ENCODE results near the gene CRTAC1.

Gene CRTAC1

GRCh38 chr10:97964748-97965147 lies 65.7 kb downstream of the CRTAC1 start:
- no peak for DNase-seq

DNA sequence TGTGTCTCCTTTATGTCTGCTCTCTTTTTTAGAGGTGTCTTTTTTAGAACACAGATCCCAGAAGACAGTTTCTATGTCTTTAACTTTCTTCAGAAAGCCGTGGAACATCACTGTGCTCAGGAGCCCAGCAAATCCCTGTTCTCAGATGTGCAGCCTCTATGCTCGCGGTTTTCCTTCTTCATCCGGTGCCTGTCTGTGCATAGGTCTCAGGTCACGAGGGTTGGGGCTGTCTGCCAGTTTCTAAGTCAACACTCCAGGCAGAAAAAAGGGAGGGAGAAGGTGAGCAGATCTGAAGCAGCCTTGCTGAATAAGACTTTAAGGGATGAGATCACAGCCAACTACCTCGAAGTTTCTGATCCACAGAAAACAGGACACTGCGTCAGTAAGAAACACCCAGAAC lies 68.5 kb downstream of the CRTAC1 start:
- DNase-seq, result no peak

DNA sequence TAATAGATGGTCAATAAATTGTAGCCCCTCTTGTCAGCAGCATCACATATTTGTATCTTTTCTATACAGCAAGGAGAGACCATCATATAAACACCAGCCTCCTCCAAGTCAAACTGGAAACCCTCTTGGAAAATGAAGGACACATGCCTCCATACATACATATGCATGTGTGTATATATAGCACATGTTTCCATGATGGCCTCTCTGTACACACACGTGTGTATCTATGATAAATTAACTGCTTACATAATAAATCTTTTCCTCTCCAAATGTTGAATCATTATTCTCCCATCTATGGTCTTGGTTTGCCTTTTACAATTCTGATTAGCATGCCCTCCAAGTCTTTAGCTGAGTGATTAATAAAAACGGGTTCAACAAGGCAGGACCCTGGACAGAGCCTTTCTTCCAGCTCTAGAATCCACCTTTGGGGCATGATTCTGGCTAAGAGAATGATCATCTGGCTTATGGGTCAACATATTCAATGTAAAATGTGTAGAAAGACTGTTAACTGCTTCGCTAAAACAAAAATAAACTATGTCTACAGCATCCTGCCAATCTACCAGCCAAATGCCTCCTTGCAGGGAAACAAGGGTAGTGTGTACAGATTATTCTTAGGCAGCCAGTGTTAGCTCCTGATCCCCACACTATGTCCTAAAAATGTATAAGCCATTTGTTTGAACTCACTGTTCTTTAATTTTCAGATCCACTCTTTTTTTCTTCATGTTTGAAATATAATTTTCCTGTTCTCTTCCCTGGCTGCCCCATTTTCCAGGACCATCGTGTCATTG lies 70.0 kb downstream of the CRTAC1 start:
- DNase-seq, result no peak

- DNase-seq, result no peak
Measured at GRCh38 chr10:97949462-97949861, 81.0 kb downstream of the CRTAC1 start.

DNA sequence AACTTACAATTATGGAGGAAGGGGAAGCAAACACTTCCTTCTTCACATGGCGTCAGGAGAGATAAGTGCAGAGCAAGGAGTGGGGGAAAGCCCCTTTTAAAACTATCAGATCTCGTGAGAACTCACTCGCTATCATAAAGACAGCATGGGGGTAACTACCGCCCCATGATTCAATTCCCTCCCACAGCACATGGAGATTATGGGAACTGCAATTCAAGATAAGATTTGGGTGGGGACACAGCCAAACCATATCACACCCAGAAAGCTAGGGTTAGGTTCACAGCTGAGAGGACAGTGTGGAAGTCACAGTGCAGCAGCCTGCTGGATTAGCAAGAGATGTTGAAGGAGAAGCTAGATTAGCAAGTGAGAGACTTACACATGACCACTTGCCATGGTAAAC lies 81.6 kb downstream of the CRTAC1 start:
- no peak for DNase-seq

DNA sequence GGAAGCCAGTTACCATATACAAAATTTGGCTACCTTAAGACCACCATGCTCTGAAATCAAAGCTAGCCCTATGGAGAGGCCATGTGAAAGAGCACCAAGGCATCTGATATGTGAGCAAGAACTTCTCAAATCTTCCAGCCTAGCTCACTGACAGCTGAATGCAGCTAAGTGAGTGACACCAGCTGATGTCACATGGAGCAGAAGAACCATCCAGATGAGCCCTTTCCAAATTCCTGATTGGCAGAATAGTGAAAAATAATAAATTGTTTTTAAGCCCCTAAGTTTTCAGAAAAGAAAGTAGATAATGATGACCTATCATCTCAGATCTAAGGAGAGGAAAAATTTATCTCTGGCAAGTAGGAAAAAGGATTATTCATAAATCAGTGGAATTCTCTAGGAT lies 85.6 kb downstream of the CRTAC1 start:
- no peak for DNase-seq

- DNase-seq, result no peak
Measured at GRCh38 chr10:97943294-97943693, 87.1 kb downstream of the CRTAC1 start.

GRCh38 chr10:97940534-97940933 lies 89.9 kb downstream of the CRTAC1 start:
- no peak for DNase-seq

DNA sequence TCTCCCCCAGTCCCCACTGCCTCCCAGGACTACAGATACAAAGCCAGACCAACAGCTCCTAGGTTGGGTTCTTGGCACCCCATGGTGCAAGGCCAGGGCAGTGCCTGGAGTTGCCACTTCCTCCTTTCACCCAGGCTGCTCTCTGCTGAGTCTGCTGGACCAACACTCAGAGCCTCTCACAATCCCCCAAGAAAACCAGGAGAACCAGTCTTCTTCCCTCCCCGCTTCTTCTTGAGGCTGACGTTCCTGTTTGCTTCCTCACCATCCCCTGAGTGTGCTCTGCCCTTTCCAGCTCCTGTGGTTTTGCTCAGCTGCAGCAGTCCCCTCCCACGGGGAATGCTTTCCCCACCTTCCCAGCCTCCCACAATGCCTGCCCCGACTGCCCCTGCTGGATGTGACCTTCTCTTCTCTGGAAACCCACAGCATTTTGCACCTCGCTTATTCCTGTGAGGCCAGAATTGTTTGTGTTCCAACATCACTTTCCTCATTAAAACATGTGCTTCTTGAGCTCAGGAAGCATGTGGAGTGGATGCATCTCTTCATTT lies 90.9 kb downstream of the CRTAC1 start:
- no peak for DNase-seq

GRCh38 chr10:97937928-97938327 lies 92.5 kb downstream of the CRTAC1 start:
- DNase-seq, result no peak

DNA sequence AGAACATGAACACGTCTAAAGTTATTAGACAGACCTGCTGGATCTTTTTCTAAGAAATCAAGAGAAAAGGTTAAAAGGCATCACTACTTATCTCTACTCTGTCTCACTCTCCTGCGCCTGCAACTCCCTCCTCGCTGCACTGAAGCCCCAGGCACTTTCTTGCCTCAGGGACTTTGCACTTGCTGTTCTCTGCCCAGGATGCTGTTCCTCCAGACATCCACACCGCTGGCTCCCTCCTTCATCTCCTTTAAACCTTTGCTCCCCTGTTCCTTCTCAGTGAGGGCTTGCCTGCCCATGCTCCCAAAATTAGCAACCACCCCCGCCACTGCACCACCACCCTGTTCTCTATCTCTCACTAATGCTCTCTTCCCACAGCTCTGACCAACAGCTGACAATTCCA lies 93.4 kb downstream of the CRTAC1 start:
- no peak for DNase-seq

GRCh38 chr10:97936126-97936525 lies 94.3 kb downstream of the CRTAC1 start:
- no peak for DNase-seq

DNA sequence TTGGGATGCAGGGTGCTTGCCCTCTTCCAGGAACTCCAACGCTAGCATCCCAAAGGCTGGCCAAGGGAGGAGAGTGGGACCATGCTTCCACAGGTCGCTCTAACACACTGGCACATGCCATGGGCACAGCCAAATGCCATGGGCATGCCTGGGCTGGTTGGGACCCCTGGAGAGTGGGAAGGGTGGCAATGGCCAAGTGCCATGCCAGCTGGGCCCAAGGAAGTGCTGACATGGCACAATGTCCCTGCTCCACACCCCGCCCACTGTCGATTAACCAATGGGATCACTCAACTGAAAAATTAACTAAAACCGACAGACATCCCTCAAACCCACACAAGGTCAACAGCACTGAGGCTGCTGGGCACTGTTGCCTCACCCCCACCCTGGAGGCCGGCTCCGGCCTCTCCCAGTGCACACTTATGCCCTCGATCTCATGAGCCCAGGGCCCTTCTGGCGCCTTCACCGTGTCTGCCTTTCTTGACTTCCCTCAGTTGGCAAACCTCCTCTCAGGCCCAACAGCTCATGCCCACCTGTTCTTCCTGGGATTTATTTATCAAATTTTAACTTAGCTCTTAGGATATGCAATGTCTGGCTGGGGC lies 97.4 kb downstream of the CRTAC1 start:
- DNase-seq, result no peak

GRCh38 chr10:97931041-97931440 lies 99.4 kb downstream of the CRTAC1 start:
- no peak for DNase-seq

- DNase-seq, result no peak
Measured at GRCh38 chr10:97928897-97929296, 101.5 kb downstream of the CRTAC1 start.

DNA sequence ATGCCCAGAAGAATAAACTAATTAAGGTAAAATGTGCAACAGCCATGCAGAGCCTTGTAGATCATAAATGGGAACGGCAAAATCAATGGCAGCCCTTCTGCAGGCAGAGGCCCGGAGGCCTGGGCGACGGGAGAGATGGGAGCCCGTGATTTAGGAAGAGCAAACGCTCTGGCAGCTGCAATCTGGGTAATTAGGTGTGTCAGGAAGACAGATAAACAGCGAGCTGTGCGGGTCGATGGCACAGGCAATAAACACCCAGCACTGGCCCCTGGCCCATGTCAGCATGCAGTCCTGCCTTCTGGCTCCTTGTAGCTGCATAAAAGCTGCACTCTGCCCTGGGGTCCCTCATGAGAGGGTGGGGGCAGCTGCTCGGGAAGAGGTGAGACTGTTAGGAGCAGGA lies 102.8 kb downstream of the CRTAC1 start:
- DNase-seq, result no peak

GRCh38 chr10:97926055-97926454 lies 104.4 kb downstream of the CRTAC1 start:
- DNase-seq, result no peak

GRCh38 chr10:97925308-97925938 lies 105.0 kb downstream of the CRTAC1 start:
- no peak for DNase-seq

DNA sequence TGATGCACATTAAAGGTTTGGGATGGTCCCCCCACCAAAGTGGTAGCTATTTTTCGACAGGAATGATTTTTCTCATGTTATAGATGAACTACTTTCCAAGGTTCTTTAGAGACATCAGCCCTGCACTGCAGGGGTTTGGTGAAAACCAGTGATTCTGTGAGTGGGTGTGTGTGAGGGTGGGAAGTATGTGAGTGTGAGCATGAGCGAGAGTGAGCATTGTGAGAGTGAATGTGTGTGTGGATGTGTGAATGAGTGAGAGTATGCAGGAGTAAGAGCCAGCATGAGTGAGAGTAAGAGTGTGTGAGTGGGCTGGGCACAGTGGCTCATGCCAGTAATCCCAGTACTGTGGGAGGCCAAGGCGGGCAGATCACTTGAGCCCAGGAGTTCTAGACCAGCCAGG lies 105.7 kb downstream of the CRTAC1 start:
- DNase-seq, result no peak

- DNase-seq, result no peak
Measured at GRCh38 chr10:97923476-97923875, 106.9 kb downstream of the CRTAC1 start.

GRCh38 chr10:97923057-97923456 lies 107.4 kb downstream of the CRTAC1 start:
- DNase-seq, result no peak

- DNase-seq, result no peak
Measured at GRCh38 chr10:97922022-97922758, 108.2 kb downstream of the CRTAC1 start.

DNA sequence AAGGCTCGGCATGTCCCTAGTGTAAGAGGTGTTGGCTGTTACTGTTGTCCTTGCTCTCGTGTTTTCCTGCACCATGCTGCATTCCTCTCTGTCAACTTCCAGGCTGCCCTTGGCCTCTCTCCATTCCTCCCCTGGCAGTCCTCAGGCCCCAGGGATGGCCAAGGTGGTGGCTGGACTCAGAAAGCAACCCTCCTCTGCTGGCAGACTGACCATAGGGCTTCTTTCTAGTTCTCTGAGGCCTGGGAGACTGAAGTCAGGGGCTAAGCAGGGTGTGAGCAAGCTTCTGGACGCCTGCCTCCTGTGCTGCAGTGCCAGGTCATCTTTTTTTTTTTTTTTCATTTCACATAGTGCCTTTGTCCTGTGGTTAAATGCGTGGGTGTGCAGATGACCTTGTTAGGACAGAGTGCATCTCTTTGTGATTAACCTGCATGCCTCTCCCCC lies 108.8 kb downstream of the CRTAC1 start:
- DNase-seq, result no peak
